ENCODE results near the gene RPS26.
A peak's percentile ranks its signal among the peaks of the same experiment; 100 is the strongest.
"Not testable (repeated sequence)": the region's sequence is repeated elsewhere in the genome, so short reads cannot be mapped to it uniquely, and the experiment has no call there.

The RPS26 gene

DNA sequence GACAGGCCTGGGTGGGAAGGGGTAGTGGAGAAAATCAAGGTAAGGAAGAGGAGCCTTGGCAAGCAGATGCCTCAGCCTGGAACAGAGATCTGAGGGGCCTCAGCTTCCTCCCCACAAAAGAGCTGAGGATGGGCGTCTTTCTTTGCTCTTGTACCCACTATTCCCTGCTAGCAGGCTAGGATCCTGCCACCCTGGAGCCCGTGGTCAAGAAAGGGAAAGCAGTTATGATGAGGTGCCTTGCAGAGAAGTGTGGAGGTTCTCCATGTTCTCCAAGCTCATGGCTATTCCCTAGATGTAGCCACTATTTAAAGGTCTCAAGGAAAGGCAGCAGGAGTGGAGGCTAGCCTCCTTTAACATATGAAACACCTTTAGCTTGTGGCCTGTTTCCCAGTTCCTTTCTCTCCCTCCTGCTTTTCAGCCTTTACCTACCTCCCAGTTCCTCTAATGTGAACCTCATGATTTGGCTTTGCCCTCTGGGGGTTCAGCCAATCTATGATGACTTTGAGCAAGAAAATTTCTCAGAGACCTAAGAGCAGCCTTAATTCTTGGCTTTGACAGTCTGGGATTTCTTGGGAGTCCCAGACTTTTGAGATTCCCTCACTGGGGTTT, 19.7 kb upstream of the RPS26 start:
- no peak for DNase-seq (ENCODE audit: low spot score)

- DNase-seq (ENCODE audit: low spot score), result no peak
Measured at GRCh38 chr12:56028511-56029165, 13.1 kb upstream of the RPS26 start.

GRCh38 chr12:56029166-56029519, 12.6 kb upstream of the RPS26 start:
- no peak for DNase-seq (ENCODE audit: low spot score)

DNA sequence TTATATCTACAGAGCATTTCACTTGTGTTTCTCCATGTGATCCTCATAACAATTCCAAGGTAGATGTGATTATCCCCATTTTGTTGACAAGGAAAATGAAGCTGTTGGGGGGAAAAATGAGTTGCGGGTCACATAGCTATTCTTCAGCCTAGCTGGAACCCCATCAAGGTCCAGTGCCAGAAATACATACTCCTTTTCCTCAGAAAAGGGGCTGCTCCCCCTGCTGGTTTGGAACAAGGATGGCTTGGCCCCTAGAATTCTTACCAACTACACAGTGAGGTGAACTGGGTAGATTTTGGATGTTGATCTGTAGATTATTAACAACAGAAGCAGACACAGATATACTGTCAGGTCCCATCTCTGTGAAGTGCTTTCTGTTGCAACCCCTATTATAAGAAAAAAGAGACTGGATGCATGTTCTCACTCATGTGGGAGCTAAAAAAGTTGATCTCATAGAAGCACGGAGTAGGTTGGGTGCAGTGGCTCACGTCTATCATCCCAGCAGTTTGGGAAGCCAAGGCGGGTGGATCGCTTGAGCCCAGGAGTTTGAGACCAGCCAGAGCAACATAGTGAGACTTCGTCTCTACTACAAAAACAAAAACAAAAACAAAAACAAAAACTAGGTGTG, 11.9 kb upstream of the RPS26 start:
- DNase-seq (ENCODE audit: low spot score), result peak; percentile 68

GRCh38 chr12:56031987-56032386, 9.7 kb upstream of the RPS26 start:
- no peak for DNase-seq (ENCODE audit: low spot score)

DNA sequence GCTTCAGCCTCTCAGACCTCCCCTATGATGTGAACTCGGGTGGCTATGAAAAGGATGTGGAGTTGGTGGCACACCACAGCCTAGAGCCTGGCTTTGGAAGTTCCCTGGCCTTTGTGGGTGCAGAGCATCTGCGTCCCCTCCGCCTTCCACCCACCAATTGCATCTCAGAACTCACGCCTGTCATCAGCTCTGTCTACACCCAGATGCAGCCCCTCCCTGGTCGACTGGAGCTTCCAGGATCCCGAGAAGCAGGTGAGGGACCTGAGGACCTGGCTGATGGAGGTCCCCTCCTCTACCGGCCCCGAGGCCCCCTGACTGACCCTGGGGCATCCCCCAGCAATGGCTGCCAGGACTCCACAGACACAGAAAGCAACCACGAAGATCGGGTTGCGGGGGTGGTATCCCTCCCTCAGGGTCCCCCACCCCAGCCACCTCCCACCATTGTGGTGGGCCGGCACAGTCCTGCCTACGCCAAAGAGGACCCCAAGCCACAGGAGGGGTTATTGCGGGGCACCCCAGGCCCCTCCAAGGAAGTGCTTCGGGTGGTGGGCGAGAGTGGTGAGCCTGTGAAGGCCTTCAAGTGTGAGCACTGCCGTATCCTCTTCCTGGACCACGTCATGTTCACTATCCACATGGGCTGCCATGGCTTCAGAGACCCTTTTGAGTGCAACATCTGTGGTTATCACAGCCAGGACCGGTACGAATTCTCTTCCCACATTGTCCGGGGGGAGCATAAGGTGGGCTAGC, 7.0 kb upstream of the RPS26 start:
- DNase-seq (ENCODE audit: low spot score), result no peak

GRCh38 chr12:56037161-56037560, 4.6 kb upstream of the RPS26 start:
- DNase-seq (ENCODE audit: low spot score), result no peak

DNA sequence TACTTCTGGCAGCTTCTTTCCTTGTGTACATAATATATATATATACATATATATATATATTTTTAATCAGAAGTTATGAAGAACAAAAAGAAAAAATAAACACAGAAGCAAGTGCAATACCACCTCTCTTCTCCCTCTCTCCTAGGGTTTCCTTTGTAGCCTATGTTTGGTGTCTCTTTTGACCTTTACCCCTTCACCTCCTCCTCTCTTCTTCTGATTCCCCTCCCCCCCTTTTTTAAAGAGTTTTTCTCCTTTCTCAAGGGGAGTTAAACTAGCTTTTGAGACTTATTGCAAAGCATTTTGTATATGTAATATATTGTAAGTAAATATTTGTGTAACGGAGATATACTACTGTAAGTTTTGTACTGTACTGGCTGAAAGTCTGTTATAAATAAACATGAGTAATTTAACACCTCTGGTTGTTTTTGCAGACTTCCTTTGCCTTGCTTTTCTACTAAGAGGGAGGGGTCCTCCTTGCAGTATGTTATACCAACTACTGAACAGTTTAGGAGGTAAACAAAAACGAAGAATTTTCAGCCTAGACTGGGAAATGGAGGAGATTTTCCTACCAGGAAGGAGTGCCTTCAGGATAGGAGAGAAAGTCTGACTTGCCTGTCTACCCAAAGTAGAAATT, 3.6 kb upstream of the RPS26 start:
- no peak for DNase-seq (ENCODE audit: low spot score)

- DNase-seq (ENCODE audit: low spot score), result no peak
Measured at GRCh38 chr12:56040151-56040550, 1.6 kb upstream of the RPS26 start.

DNA sequence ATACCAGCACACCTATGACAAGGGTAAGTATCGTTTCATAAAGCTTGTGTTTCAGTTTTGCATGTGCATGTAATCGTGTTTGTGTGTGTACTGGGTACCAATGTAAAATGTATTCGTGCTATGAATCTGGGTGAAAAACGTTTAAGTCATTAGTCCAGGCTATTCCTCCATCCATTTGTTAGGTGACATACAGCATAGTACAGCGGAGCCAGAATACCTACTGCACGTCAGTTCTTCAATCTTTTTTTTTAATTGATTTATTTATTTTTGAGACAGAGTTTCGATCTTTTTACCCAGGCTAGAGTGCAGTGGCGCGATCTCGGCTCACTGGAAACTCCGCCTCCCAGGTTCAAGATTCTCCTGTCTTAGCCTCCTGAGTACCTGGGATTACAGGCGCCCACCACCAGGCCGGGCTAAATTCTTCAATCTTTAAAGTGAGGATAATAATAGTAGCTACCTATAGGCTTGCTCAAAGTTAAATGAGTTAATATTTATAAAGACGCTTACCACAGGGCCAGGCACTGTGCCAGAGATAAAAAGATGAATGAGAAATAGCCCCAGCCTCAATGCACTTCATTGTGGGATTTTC, 661 bp upstream of the RPS26 start:
- no peak for DNase-seq (ENCODE audit: low spot score)

DNA sequence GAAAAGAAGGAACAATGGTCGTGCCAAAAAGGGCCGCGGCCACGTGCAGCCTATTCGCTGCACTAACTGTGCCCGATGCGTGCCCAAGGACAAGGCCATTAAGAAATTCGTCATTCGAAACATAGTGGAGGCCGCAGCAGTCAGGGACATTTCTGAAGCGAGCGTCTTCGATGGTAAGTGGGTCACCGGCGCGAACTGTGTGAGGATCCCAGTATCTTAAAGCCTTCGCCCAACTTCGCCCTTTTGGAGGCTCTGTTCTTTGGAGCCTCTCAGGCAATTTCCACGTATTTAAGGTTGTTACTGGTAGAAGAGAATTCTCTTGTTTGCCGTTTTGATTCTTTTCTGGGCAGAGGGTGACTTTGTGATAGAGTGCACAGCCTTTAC, 704 bp downstream of the RPS26 start:
- not testable (repeated sequence) for DNase-seq (ENCODE audit: low spot score)

- DNase-seq (ENCODE audit: low spot score), result no peak
Measured at GRCh38 chr12:56042843-56043242, 1.1 kb downstream of the RPS26 start.

- DNase-seq (ENCODE audit: low spot score), result no peak
Measured at GRCh38 chr12:56046027-56046780, 4.5 kb downstream of the RPS26 start.

- no peak for DNase-seq (ENCODE audit: low spot score)
Measured at GRCh38 chr12:56053407-56053893, 11.7 kb downstream of the RPS26 start.

- not testable (repeated sequence) for DNase-seq (ENCODE audit: low spot score)
Measured at GRCh38 chr12:56059964-56060363, 18.2 kb downstream of the RPS26 start.

- no peak for DNase-seq (ENCODE audit: low spot score)
Measured at GRCh38 chr12:56061982-56062381, 20.3 kb downstream of the RPS26 start.

DNA sequence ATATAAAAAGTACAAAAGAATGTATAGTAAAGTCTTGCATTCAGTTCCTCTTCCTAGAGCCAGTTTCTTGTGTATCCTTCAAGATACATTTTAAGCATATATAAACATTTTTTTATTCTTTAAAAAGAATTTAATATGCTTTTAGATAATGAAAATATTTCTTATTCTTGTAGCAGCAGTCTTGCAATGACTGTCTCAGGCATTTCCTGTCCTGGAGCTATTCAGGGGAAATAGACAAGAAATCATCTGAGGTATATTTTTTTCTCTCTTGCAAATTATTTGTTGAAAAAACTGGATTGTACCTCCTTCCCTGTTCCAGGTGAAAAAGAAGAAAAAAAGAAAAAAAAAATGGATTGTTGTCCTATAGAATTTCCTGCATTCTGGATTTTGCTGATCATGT, 21.3 kb downstream of the RPS26 start:
- no peak for DNase-seq (ENCODE audit: low spot score)

DNA sequence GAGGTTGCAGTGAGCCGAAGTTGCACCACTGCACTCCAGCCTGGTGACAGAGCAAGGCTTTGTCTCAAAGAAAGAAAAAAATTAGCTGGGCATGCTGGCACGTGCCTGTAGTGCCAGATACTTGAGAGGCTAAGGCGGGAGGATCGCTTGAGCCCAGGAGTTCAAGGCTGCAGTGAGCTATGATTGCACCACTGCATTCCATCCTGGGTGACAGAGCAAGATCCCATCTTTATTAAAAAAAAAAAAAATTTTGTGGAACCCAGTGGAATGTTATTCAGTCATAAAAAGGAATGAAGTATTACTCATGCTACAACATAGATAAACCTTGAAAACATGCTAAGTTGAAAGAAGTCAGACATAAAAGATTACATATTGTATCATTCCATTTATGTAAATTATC, 29.9 kb downstream of the RPS26 start:
- DNase-seq (ENCODE audit: low spot score), result no peak

DNA sequence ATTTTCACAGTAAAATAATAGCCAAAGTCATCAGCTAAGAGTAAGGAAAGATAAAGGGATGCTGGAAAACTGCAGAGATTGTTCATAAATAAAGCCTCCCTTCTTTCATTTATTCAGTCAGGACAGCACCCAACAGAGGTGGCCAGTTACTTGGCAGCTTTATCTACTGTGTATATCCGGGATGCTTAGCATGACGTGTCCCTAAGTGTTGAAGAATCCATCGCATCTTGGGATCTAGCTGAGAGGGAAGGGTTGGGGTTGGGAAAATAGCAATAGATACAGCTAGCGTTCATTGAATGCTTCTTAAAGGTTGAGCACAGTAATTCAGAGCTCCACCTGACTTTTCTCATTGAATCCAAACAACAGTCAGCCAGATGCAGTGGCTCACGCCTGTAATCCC, 32.7 kb downstream of the RPS26 start:
- no peak for DNase-seq (ENCODE audit: low spot score)

GRCh38 chr12:56077966-56078365, 36.2 kb downstream of the RPS26 start:
- not testable (repeated sequence) for DNase-seq (ENCODE audit: low spot score)

DNA sequence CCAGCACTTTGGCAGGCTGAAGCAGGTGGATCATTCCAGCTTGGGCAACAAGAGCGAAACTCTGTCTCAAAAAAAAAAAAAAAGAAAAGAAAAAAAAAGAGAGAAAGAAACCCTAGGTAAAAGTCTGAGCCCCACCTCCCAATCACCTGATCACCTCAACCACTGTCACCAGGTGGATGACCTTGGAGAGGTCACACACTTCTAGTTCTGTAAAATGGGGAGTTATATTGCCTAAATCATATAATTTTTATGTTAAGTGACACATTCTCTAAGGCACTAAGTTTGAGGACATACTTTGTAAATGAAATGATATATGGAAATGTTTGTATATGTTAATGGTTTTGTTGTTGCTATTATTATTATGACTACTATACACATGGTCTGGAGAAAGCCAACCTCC, 36.7 kb downstream of the RPS26 start:
- no peak for DNase-seq (ENCODE audit: low spot score)
